Esophagus squamous epithelium (tissue), 5 donors: Measurements from ENCODE around the gene CFAP97. TPM values are rescaled to one million over a fixed set of nuclear protein-coding genes. Genes with fewer than 3 reads are reported as not detected.
"Not testable (repeated sequence)": the region's sequence is repeated elsewhere in the genome, so short reads cannot be mapped to it uniquely, and the experiment has no call there.

Experiments used
- DNase-seq: peaks from one replicate; lab custom pipeline; 2025; lab: John Stamatoyannopoulos, UW
- H3K27ac ChIP-seq, 4 donors: fragments of 200-600 bp; sonication (generic); one replicate each; pipeline ENCODE4 v1.5.1; 2016 to 2019; ENCODE audit warnings: mild to moderate bottlenecking in 1 of 4
- H3K27me3 ChIP-seq, 4 donors: fragments of 200-600 bp; sonication (generic); 1 replicate in 3 of 4; 2 replicates in 1 of 4; pipeline versions ENCODE4 v1.5.1 to v1.6.0; 2017 to 2021; ENCODE audit warnings: antibody characterized with exemption in 1 of 4
- H3K36me3 ChIP-seq, 3 donors: fragments of 200-600 bp; sonication (generic); one replicate each; pipeline ENCODE4 v1.5.1; 2016 to 2019
- H3K4me1 ChIP-seq, 3 donors: fragments of 200-600 bp; sonication (generic); one replicate each; pipeline ENCODE4 v1.5.1; 2017 to 2019
- H3K4me3 ChIP-seq, 4 donors: fragments of 200-600 bp; sonication (generic); 1 replicate in 3 of 4; 2 replicates in 1 of 4; pipeline ENCODE4 v1.5.1; 2016 to 2019; ENCODE audit warnings: mild to moderate bottlenecking in 2 of 4, moderate library complexity in 1 of 4
- H3K9me3 ChIP-seq, 3 donors: fragments of 200-600 bp; sonication (generic); one replicate each; pipeline ENCODE4 v1.5.1; 2016 to 2019
- POLR2A ChIP-seq, 4 donors: fragments of 450-650 bp; IDR thresholded peaks; one replicate each; pipeline ENCODE4 v1.6.1; 2017; ENCODE audit warnings: antibody characterized with exemption in 4 of 4, mild to moderate bottlenecking in 4 of 4, moderate library complexity in 3 of 4
- WGBS, 2 donors: methylation state at CpG; one replicate each; pipeline ENCODE4 v1.1.5; 2018; 5-methylcytosine and 5-hydroxymethylcytosine counted together
- intact Hi-C: fragments of 100-400 bp; cut with DNase I; formaldehyde crosslinking; loops from one replicate; pipeline ENCODE4 v1.15.0; 2022
- total RNA-seq, 4 donors: library from RNA; depleted of rRNA; stranded (reverse); fragments of >200 nt; gene quantifications; one replicate each; pipeline ENCODE4 v1.1.0, GENCODE V29; 2016
- TF ChIP-seq, protein P1 (sequence below), 6 experiments: fragments of 450-650 bp in 4 of 6; fragments of 200-600 bp in 2 of 6; sonication (generic) in 2 of 6; IDR thresholded peaks; one replicate each; pipeline ENCODE4 v1.5.1; 2016 to 2019; ENCODE audit warnings: antibody characterized with exemption in 6 of 6, mild to moderate bottlenecking in 4 of 6, moderate library complexity in 4 of 6
- donor health status: DM: yes; HTN: yes; CAD: no.

The CFAP97 gene
- total RNA-seq, 4 donors from 2014 or later, result 14.6 to 34.0 (median 20.0) TPM

DNA sequence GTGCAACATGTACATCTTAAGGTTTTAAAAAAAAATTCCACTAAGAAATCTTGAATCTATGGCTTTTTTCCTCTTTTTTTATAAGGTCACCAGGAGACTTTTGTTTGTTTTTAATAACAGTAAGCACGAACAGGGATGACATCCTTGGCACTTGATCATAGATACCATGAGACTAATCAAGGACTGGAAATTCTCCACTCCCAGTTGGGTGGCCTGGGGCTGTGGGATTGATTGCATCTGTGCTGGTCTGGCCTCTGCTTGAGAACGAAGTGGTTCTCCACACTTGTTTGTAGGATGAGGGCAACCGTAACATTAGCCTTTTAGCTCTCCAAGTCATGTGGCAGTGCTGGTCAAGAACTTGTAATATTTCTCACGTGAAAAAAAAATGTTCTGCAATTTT lies 41.0 kb upstream of the CFAP97 start:
- no peak overlapping the region for H3K4me3 ChIP-seq
- DNase-seq, result no peak
- peaks cover 0 to 9% (median 0%) of the 10 kb centered on the region in 3 donors for H3K4me1 ChIP-seq
- no peak overlapping the region for H3K27ac ChIP-seq
- intact Hi-C loops, result no loop called here
- TF ChIP-seq, protein P1, sequence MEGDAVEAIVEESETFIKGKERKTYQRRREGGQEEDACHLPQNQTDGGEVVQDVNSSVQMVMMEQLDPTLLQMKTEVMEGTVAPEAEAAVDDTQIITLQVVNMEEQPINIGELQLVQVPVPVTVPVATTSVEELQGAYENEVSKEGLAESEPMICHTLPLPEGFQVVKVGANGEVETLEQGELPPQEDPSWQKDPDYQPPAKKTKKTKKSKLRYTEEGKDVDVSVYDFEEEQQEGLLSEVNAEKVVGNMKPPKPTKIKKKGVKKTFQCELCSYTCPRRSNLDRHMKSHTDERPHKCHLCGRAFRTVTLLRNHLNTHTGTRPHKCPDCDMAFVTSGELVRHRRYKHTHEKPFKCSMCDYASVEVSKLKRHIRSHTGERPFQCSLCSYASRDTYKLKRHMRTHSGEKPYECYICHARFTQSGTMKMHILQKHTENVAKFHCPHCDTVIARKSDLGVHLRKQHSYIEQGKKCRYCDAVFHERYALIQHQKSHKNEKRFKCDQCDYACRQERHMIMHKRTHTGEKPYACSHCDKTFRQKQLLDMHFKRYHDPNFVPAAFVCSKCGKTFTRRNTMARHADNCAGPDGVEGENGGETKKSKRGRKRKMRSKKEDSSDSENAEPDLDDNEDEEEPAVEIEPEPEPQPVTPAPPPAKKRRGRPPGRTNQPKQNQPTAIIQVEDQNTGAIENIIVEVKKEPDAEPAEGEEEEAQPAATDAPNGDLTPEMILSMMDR (IDR thresholded peaks at IDR 0.05), result no peak
- no peak for TF ChIP-seq POLR2A (IDR thresholded peaks at IDR 0.05)
- H3K9me3 ChIP-seq, result no peaks in the 10 kb centered on the region
- no peaks in the 10 kb centered on the region for H3K36me3 ChIP-seq
- H3K27me3 ChIP-seq, result no peaks in the 10 kb centered on the region
- WGBS, 2 donors, result 59 to 65% methylated on average over 4 of the region's 4 CpGs

DNA sequence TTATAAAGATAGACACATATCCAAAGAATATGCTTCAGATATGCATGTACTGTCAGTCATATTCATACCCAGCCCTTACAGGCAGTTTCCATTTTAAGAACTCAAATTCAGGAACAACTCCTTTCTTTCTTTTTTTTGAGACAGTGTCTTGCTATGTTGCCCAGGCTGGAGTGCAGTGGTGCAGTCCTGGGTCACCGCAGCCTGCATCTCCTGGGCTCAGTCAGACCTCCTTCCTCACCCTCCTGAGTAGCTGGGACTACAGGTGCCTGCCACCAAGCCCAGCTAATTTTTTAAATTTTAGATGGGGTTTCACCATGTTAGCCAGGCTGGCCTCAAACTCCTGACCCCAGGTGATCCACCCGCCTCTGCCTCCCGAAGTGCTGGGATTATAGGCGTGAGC lies 40.1 kb upstream of the CFAP97 start:
- intact Hi-C loops, result no loop called here

DNA sequence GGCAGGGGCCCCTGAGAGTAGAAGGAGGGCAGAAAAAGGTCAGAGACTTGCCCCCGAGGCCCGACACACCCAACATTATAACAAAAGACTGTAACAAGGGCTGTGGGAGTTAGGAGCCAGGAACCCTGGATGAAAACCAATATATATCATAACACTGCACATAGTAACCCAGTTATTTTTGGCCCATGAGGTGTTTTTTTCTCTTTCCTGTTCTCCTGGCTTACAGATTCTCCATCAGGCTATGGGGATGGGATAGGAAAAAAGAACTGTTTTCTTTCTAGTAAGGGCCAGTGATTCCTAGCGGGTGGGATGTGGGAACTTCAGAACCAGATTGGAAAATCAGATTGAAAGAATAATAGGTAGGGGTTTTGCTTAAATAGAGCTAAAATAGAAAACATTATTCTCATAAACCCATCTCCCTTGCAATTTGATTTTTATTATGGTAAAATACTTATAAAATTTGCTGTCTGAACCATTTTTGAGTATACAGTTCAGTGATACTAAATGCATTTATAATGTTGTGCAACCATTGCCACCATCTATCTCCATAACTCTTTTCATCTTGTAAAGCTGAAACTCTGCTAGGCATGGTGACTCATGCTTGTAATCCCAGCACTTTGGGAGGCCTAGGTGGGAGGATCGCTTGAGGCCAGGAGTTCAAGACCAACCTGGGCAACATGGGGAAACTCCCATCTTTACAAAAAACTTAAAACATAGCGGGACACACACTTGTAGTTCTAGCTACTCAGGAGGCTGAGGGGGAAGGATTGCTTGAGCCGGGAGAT lies 39.1 kb upstream of the CFAP97 start:
- TF ChIP-seq, protein P1 (IDR thresholded peaks at IDR 0.05), result no peak
- no peak for TF ChIP-seq POLR2A (IDR thresholded peaks at IDR 0.05)
- no peaks in the 10 kb centered on the region for H3K36me3 ChIP-seq
- intact Hi-C loops, result no loop called here
- peaks cover 0 to 9% (median 0%) of the 10 kb centered on the region in 3 donors for H3K4me1 ChIP-seq
- H3K27ac ChIP-seq, result no peak overlapping the region
- 69 to 77% methylated on average over 6 of the region's 6 CpGs for WGBS, 2 donors
- H3K27me3 ChIP-seq, result no peaks in the 10 kb centered on the region
- no peak overlapping the region for H3K4me3 ChIP-seq
- peaks cover 0 to 3% (median 0%) of the 10 kb centered on the region in 3 donors for H3K9me3 ChIP-seq
- DNase-seq, result no peak

More for the DNA sequence above, 40.1 kb upstream of the CFAP97 start:
- H3K4me3 ChIP-seq, result no peak overlapping the region
- TF ChIP-seq, protein P1 (IDR thresholded peaks at IDR 0.05), result no peak
- TF ChIP-seq POLR2A (IDR thresholded peaks at IDR 0.05), result no peak
- no peaks in the 10 kb centered on the region for H3K27me3 ChIP-seq
- no peaks in the 10 kb centered on the region for H3K36me3 ChIP-seq
- H3K27ac ChIP-seq, result no peak overlapping the region
- H3K9me3 ChIP-seq, result peaks cover 0 to 1% (median 0%) of the 10 kb centered on the region in 3 donors
- 95 to 98% methylated on average over 4 of the region's 4 CpGs for whole genome bisulfite sequencing, 2 donors
- DNase-seq, result no peak
- H3K4me1 ChIP-seq, result peaks cover 0 to 9% (median 0%) of the 10 kb centered on the region in 3 donors

- H3K4me3 ChIP-seq, H3K36me3 ChIP-seq, DNase-seq, H3K27me3 ChIP-seq, H3K9me3 ChIP-seq, intact Hi-C loops, H3K27ac ChIP-seq: not testable (repeated sequence)
- H3K4me1 ChIP-seq, result peaks cover 0 to 12% (median 0%) of the 10 kb centered on the region in 3 donors
- no CpG with 5 or more reads among the region's 32 CpGs for WGBS, 2 donors
These were observed 36.7 kb upstream of the CFAP97 start for GRCh38 chr4:185240486-185240885.

DNA sequence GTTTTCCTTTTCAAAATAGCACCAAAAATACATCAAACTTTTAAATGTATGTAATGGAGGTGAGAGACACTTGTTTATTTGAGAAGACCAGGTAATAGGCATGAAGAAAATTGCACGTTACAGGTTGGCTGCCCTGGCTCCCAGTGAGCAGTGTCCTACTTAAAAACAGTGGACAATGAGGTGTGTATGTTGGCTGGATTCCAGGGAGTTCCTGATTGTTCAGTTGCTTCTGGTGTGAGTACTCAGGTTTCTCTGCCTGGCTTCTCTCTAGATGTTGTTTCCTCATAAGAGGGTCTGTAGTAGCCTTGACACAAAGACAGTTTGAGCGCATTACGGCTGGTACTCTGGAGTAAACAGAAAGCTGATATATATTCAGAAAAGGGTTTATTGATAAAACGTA lies 35.0 kb upstream of the CFAP97 start:
- intact Hi-C loops, result no loop called here
- peaks cover 0 to 3% (median 0%) of the 10 kb centered on the region in 3 donors for H3K9me3 ChIP-seq
- H3K27me3 ChIP-seq, result no peaks in the 10 kb centered on the region
- 85 to 86% methylated on average over 4 of the region's 4 CpGs for WGBS, 2 donors
- H3K27ac ChIP-seq, result no peak overlapping the region
- no peak overlapping the region for H3K4me3 ChIP-seq
- no peaks in the 10 kb centered on the region for H3K36me3 ChIP-seq
- TF ChIP-seq, protein P1 (IDR thresholded peaks at IDR 0.05), result no peak
- no peak for TF ChIP-seq POLR2A (IDR thresholded peaks at IDR 0.05)
- no peak for DNase-seq
- H3K4me1 ChIP-seq, result peaks cover 0 to 12% (median 0%) of the 10 kb centered on the region in 3 donors
